Right lobe of liver (tissue), 6 donors: Measurements from ENCODE around the gene PRSS1. TPM values are rescaled to one million over a fixed set of nuclear protein-coding genes. Genes with fewer than 3 reads are reported as not detected.
A peak's percentile ranks its signal among the peaks of the same experiment; 100 is the strongest.
"Not testable (repeated sequence)": the region's sequence is repeated elsewhere in the genome, so short reads cannot be mapped to it uniquely, and the experiment has no call there.

Experiments used
- ATAC-seq, 4 donors: fragments of 200-7000 bp; cut with Tn5 transposase; one replicate each; pipeline ENCODE4 v1.9.1; 2020; ENCODE audit warnings: mild to moderate bottlenecking in 4 of 4, moderate library complexity in 4 of 4
- DNase-seq, 3 donors: peaks; one replicate each; pipeline ENCODE4 v3.0.0-alpha.2; 2020
- H3K27ac ChIP-seq, 3 donors: fragments of 200-600 bp; one replicate each; pipeline ENCODE4 v1.8.0; 2022
- H3K27me3 ChIP-seq, 2 donors: fragments of 200-600 bp; one replicate each; pipeline ENCODE4 v1.8.0; 2022
- H3K36me3 ChIP-seq, 4 donors: fragments of 200-600 bp; sonication (generic) in 1 of 4; one replicate each; pipeline versions ENCODE4 v1.5.1 to v1.8.0; 2017 to 2022; ENCODE audit warnings: control low read depth in 1 of 4
- H3K4me1 ChIP-seq, 4 donors: fragments of 200-600 bp; sonication (generic) in 1 of 4; one replicate each; pipeline versions ENCODE4 v1.5.1 to v1.8.0; 2017 to 2022; ENCODE audit warnings: control low read depth in 1 of 4
- H3K4me3 ChIP-seq, 3 donors: fragments of 200-600 bp; one replicate each; pipeline ENCODE4 v1.8.0; 2022
- H3K9me3 ChIP-seq, 4 donors: fragments of 200-600 bp; sonication (generic) in 1 of 4; one replicate each; pipeline versions ENCODE4 v1.5.1 to v1.8.0; 2017 to 2022; ENCODE audit warnings: control low read depth in 1 of 4
- POLR2A ChIP-seq: fragments of 450-650 bp; IDR thresholded peaks from one replicate; pipeline ENCODE4 v1.6.1; 2017; ENCODE audit warnings: antibody characterized with exemption, mild to moderate bottlenecking
- whole genome bisulfite sequencing: methylation state at CpG from one replicate; pipeline ENCODE4 v1.1.6; 2018; ENCODE audit warnings: low coverage, low lambda C conversion rate; ENCODE audit not compliant: insufficient coverage; ENCODE audit errors: missing lambda C conversion rate; 5-methylcytosine and 5-hydroxymethylcytosine counted together
- intact Hi-C, 2 donors: fragments of 100-400 bp; cut with DNase I; formaldehyde crosslinking; loops; one replicate each; pipeline versions ENCODE4 v1.11.2 to v1.14.1; 2022
- total RNA-seq, 6 experiments: library from RNA; depleted of rRNA in 2 of 6; stranded (reverse); fragments of >200 nt in 2 of 6; fragmentation: NEBNext Ultra II Directional in 3 of 6; extraction: Animal tissue kit (Norgen Biotek cat#: 25700) in 3 of 6; gene quantifications; one replicate each; pipeline versions ENCODE4 v1.1.0 to v1.2.4, GENCODE V29; 2016 to 2023
- TF ChIP-seq, protein P1 (sequence below), 4 donors: fragments of 200-600 bp in 3 of 4; fragments of 450-650 bp in 1 of 4; IDR thresholded peaks; one replicate each; pipeline versions ENCODE4 v1.5.1 to v1.8.0; 2016 to 2022; ENCODE audit warnings: antibody characterized with exemption in 4 of 4, mild to moderate bottlenecking in 2 of 4
- donor health status: DM: no; HTN: yes; CAD: no.
- donor health status: DM: no; HTN: no; CAD: no.
- donor health status: DM: no; HTN: no; CAD: no.
- donor health status: DM: no; HTN: yes; CAD: no.
- donor health status: DM: no; HTN: yes; CAD: no.

The PRSS1 gene
- total RNA-seq, 6 experiments from 2014 or later: not detected

DNA sequence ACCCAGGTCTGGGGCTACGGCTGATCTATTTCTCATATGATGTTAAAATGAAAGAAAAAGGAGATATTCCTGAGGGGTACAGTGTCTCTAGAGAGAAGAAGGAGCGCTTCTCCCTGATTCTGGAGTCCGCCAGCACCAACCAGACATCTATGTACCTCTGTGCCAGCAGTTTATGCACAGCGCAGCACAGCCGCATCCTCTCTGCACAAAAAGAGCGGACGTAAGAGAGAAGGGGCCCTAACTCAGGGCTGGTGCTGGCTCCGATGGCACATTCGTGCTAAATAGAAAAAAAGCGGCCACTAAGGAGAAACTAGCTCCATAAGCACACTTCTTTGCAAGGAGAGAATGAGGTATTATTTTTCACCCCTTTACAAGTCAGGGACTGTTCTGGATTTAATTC, 28.3 kb upstream of the PRSS1 start:
- 76% methylated on average over 10 of the region's 10 CpGs for WGBS
- DNase-seq: no peak
- no peak for TF ChIP-seq POLR2A
- TF ChIP-seq, protein P1, sequence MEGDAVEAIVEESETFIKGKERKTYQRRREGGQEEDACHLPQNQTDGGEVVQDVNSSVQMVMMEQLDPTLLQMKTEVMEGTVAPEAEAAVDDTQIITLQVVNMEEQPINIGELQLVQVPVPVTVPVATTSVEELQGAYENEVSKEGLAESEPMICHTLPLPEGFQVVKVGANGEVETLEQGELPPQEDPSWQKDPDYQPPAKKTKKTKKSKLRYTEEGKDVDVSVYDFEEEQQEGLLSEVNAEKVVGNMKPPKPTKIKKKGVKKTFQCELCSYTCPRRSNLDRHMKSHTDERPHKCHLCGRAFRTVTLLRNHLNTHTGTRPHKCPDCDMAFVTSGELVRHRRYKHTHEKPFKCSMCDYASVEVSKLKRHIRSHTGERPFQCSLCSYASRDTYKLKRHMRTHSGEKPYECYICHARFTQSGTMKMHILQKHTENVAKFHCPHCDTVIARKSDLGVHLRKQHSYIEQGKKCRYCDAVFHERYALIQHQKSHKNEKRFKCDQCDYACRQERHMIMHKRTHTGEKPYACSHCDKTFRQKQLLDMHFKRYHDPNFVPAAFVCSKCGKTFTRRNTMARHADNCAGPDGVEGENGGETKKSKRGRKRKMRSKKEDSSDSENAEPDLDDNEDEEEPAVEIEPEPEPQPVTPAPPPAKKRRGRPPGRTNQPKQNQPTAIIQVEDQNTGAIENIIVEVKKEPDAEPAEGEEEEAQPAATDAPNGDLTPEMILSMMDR (IDR thresholded peaks at IDR 0.05): no peak
- intact Hi-C loops: no loop called here
- Histone ChIP-seq H3K27ac (no peak overlapping the region), H3K27me3 (peaks cover 0 to 6% of the 10 kb centered on the region in 2 donors), H3K36me3 (no peaks in the 10 kb centered on the region), H3K9me3 (no peaks in the 10 kb centered on the region), H3K4me3 (no peak overlapping the region), H3K4me1 (no peaks in the 10 kb centered on the region)
- no peak for ATAC-seq

DNA sequence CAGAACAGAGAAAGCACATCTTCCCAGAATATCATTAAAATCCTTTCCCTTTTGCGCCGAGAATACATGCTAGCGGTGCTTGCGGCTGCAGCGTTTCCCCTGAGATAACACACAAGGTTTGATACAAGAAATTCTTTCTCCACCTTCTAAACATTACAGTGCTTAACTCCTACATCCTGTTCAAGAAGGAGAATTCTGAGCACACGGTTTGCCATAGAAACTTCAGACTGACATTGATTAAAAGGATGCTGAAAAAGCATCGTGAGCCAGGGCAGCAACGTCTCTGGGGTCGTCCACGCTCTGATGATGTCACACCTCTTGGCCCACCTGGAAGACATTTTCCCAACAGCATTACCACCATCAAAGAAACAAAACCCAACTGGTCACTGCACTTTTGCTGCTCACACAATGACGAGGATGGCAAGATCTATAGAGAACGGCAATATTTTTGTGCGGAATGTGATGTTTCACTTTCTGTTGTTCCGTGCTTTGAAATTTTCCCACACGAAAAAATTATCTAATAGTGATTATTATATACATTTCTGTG, 27.0 kb upstream of the PRSS1 start:
- ATAC-seq (no peak), DNase-seq (no peak)
- 54% methylated on average over 15 of the region's 15 CpGs for WGBS
- H3K27ac ChIP-seq: no peak overlapping the region
- intact Hi-C loops: no loop called here
- H3K27me3 ChIP-seq: peaks cover 0 to 6% of the 10 kb centered on the region in 2 donors
- H3K4me1 ChIP-seq: no peaks in the 10 kb centered on the region
- no peak overlapping the region for H3K4me3 ChIP-seq
- TF ChIP-seq, protein P1 (IDR thresholded peaks at IDR 0.05): no peak
- TF ChIP-seq POLR2A: no peak
- H3K9me3 ChIP-seq: no peaks in the 10 kb centered on the region
- no peaks in the 10 kb centered on the region for H3K36me3 ChIP-seq

DNA sequence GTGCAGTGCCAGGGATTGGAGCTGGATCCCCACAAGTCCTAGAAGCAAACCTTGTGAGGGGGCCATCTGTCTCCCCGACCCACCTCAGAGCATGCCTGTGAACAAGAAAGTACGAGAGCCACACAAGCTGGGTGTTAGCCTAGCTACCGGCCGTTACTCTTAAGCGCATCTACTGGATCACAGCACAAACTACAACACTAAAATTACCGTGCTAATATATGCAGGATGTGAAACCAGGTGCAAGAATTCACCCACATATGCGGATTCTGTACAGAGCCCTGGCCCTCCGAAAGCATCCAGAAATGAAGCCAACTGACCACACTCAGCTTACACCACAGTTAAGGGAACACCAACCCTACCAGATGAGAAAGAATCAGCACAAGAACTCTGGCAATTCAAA, 16.0 kb upstream of the PRSS1 start:
- intact Hi-C loops: no loop called here
- H3K4me3 ChIP-seq: no peak overlapping the region
- TF ChIP-seq, protein P1 (IDR thresholded peaks at IDR 0.05): no peak
- TF ChIP-seq POLR2A: no peak
- no peaks in the 10 kb centered on the region for H3K9me3 ChIP-seq
- no peak overlapping the region for H3K27ac ChIP-seq
- no peaks in the 10 kb centered on the region for H3K27me3 ChIP-seq
- ATAC-seq (no peak), DNase-seq (no peak)
- H3K36me3 ChIP-seq: no peaks in the 10 kb centered on the region
- WGBS: 43% methylated on average over 3 of the region's 8 CpGs
- H3K4me1 ChIP-seq: no peaks in the 10 kb centered on the region

DNA sequence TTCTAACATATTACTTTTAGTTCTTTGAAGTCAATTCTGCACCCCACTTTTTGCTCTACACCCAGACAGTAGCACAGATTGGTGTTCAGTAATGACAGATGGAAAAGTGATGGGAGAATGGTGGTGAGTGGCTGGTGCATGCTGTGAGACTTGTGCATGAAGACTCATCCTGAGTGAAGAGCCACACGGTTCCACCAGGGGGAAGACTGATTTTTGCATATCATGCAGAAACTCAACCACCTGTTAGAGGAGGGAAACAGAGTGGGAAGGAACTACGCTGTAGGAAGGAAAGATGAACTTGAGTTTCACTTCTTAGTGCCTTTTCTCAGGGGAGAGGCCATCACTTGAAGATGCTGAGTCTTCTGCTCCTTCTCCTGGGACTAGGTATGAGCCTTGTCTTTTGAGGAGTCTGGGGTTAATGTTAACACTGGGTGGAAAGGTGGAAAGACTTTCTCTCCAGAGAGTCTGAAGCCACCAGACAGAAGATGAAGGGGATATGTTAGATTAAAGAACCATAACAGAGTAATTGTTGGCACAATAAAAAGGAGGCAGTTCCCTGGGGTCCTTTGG, 9.3 kb upstream of the PRSS1 start:
- TF ChIP-seq, protein P1 (IDR thresholded peaks at IDR 0.05): no peak
- Histone ChIP-seq H3K36me3 (no peaks in the 10 kb centered on the region), H3K4me3 (no peak overlapping the region), H3K9me3 (no peaks in the 10 kb centered on the region), H3K27ac (no peak overlapping the region), H3K4me1 (no peaks in the 10 kb centered on the region), H3K27me3 (no peaks in the 10 kb centered on the region)
- intact Hi-C loops: no loop called here
- ATAC-seq: no peak
- no peak for DNase-seq
- WGBS: 25% methylated on average over 2 of the region's 2 CpGs

DNA sequence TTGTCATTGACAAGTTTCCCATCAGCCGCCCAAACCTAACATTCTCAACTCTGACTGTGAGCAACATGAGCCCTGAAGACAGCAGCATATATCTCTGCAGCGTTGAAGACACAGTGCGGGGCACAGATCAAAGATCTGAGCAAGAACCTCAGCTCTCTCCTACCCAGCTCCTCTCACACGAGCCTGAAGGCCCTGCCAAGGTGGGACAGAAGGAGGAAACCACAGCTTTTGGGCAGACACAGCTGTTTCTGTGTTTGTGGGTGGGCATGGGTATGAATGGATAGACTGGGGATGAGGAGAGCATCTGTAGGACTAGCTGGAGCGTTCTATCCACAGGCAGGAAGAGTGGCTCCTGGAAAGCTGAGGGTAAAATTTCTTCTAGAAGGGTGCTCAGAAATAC, 8.5 kb upstream of the PRSS1 start:
- no peaks in the 10 kb centered on the region for H3K27me3 ChIP-seq
- no peak for ATAC-seq
- no peaks in the 10 kb centered on the region for H3K9me3 ChIP-seq
- H3K4me1 ChIP-seq: no peaks in the 10 kb centered on the region
- H3K27ac ChIP-seq: no peak overlapping the region
- no peaks in the 10 kb centered on the region for H3K36me3 ChIP-seq
- intact Hi-C loops: no loop called here
- 29% methylated on average over 3 of the region's 5 CpGs for WGBS
- H3K4me3 ChIP-seq: no peak overlapping the region
- TF ChIP-seq, protein P1 (IDR thresholded peaks at IDR 0.05): no peak
- no peak for TF ChIP-seq POLR2A
- DNase-seq: no peak

DNA sequence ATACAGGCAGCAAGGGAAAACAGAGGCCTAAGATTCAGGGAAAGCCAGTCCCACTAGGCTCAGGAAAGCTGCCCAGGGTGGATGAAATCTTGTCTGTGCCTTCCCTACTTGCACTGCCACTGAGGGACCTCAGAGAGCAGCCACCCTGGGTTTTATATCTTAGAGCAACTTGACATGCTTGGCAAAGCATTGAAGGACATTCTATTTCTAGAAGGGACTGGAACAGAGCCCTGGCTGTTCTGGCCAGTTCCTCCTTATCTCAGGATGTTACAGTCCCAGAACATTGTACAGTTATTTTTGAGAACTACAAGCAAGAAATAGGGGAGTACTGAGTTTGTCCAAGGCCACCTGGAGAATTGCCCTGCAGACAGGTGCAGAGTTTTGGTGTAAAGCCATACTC, 7.3 kb upstream of the PRSS1 start:
- DNase-seq, H3K36me3 ChIP-seq, H3K9me3 ChIP-seq, H3K27ac ChIP-seq, H3K27me3 ChIP-seq, H3K4me3 ChIP-seq, H3K4me1 ChIP-seq, intact Hi-C loops: not testable (repeated sequence)
- ATAC-seq: peak in 1 of 4 donors; percentile 23
